Measurements from ENCODE around the gene ZNF225.
"Not testable (repeated sequence)": the region's sequence is repeated elsewhere in the genome, so short reads cannot be mapped to it uniquely, and the experiment has no call there.

The ZNF225 gene

DNA sequence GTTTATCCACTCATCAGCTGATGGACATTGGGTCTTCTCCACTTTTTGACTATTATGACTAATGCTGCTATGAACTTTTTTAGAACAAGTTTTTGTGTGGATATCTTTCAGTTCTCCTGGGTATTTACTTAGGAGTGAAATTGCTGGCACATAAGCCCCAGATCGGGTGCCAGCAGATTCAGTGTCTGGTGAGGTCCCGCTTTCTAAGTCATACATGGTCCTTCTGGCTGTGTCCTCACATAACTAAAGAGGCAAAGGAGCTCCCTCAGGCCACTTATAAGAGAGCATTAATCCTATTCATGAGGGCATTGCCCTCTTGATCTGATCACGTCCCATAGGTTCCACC lies 51.1 kb downstream of the ZNF225 start:
- peak overlapping the region; percentile 67 for H3K4me3 ChIP-seq (ENCODE audit: insufficient read depth, low read length, poor library complexity, severe bottlenecking)
- H3K9me3 ChIP-seq (ENCODE audit: insufficient read depth, low read length) = peaks cover 1% of the 10 kb centered on the region; the same call in 1 of the 2 replicates
- H3K27ac ChIP-seq (ENCODE audit: low read depth, low read length) = 0 out of 2 replicates have a peak overlapping the region, but pooled peaks have one; percentile 31
- H2AFZ ChIP-seq (ENCODE audit: low read depth, low read length, severe bottlenecking) = peak overlapping the region; percentile 76
- peak overlapping the region; percentile 85 for H3K4me2 ChIP-seq (ENCODE audit: low read depth, low read length, poor library complexity, severe bottlenecking)
- no peaks in the 10 kb centered on the region for H3F3A ChIP-seq (ENCODE audit: insufficient read depth)
- peak overlapping the region; percentile 66; the same call in 1 of the 2 replicates for H3K9ac ChIP-seq (ENCODE audit: low read length)
- H4K20me1 ChIP-seq (ENCODE audit: low read depth, low read length) = no peaks in the 10 kb centered on the region
- 0 out of 2 replicates have a peak, but pooled peaks cover 3% of the 10 kb centered on the region for H3K79me2 ChIP-seq (ENCODE audit: insufficient read depth, low read length)
- peaks cover 2% of the 10 kb centered on the region; the same call in 1 of the 2 replicates for H3K36me3 ChIP-seq (ENCODE audit: low read length)
- no peaks in the 10 kb centered on the region for H3K27me3 ChIP-seq (ENCODE audit: low read length)
- H3K9me2 ChIP-seq (replicated peaks; ENCODE audit: insufficient read depth, low read length) = no peaks in the 10 kb centered on the region
- TF ChIP-seq, protein P1, sequence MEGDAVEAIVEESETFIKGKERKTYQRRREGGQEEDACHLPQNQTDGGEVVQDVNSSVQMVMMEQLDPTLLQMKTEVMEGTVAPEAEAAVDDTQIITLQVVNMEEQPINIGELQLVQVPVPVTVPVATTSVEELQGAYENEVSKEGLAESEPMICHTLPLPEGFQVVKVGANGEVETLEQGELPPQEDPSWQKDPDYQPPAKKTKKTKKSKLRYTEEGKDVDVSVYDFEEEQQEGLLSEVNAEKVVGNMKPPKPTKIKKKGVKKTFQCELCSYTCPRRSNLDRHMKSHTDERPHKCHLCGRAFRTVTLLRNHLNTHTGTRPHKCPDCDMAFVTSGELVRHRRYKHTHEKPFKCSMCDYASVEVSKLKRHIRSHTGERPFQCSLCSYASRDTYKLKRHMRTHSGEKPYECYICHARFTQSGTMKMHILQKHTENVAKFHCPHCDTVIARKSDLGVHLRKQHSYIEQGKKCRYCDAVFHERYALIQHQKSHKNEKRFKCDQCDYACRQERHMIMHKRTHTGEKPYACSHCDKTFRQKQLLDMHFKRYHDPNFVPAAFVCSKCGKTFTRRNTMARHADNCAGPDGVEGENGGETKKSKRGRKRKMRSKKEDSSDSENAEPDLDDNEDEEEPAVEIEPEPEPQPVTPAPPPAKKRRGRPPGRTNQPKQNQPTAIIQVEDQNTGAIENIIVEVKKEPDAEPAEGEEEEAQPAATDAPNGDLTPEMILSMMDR (IDR thresholded peaks at IDR 0.05; ENCODE audit: insufficient read depth, low read length, poor library complexity, severe bottlenecking) = no peak
- TF ChIP-seq EZH2phosphoT487 (conservative IDR thresholded peaks at IDR 0.05; ENCODE audit: low read length) = no peak

DNA sequence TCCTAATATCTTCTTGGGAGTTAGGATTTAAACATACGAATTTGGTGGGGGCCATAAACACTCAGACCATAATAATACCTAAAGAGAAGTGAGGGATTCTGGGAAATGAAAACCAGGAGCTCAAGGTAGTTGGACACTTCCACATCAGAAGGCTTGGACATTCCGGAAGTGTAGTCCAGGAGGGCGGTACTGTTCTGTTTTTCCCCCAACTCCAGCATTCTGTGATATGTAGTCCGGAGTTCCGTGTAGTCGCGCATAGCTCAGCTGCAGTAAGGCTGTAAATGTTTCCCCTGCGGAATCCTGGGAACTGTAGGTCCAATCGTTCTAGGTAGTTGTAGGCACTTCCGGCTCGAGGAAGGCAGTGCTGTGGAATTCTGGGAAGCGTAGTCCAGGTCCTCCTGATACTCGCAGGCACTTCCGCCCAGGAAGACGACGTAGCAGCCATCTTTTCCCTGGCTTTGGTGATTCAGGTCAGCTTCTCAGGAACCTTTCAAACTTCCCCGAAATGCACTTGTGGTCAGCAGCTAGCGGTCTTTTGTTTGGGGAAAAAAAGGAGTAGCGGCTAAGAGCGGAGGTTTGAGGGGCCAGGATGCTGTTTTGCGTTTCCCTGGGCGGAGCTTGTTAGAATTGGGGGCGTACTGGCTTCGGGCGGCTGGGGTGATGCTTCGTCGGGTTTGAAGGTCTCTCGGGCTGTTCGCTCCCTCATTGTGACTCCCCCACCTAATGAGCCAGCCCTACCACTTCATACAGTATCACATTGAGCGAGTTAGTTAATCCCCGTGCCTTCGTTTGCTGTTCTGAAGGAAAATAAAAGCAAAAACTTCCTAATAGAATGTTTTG lies 51.7 kb downstream of the ZNF225 start, which contains the start of gene ZNF226:
TSS of gene ZNF226 (plus strand) at position 428 of the 840 bp plus-strand sequence. CDS start 4,981 bp downstream, outside the sequence.
- Histone ChIP-seq H4K20me1 (ENCODE audit: low read depth, low read length) (no peaks in the 10 kb centered on the region), H3K4me3 (ENCODE audit: insufficient read depth, low read length, poor library complexity, severe bottlenecking) (peak within 1 kb of the TSS; percentile 67), H3K27ac (ENCODE audit: low read depth, low read length) (peak within 1 kb of the TSS; percentile 31), H3K9me2 (replicated peaks; ENCODE audit: insufficient read depth, low read length) (no peaks in the 10 kb centered on the region), H3K36me3 (ENCODE audit: low read length) (peaks cover 2% of the 10 kb centered on the region; the same call in 1 of the 2 replicates), H3K79me2 (ENCODE audit: insufficient read depth, low read length) (0 out of 2 replicates have a peak, but pooled peaks cover 3% of the 10 kb centered on the region), H3K9me3 (ENCODE audit: insufficient read depth, low read length) (no peaks in the 10 kb centered on the region), H3K27me3 (ENCODE audit: low read length) (no peaks in the 10 kb centered on the region), H3K4me2 (ENCODE audit: low read depth, low read length, poor library complexity, severe bottlenecking) (peak within 1 kb of the TSS; percentile 85), H3K9ac (ENCODE audit: low read length) (peak within 1 kb of the TSS; percentile 66), H3F3A (ENCODE audit: insufficient read depth) (no peaks in the 10 kb centered on the region), H2AFZ (ENCODE audit: low read depth, low read length, severe bottlenecking) (peak within 1 kb of the TSS; percentile 76)
- TF ChIP-seq EZH2phosphoT487 (conservative IDR thresholded peaks at IDR 0.05; ENCODE audit: low read length) = no peak
- TF ChIP-seq, protein P1 (IDR thresholded peaks at IDR 0.05; ENCODE audit: insufficient read depth, low read length, poor library complexity, severe bottlenecking) = no peak

DNA sequence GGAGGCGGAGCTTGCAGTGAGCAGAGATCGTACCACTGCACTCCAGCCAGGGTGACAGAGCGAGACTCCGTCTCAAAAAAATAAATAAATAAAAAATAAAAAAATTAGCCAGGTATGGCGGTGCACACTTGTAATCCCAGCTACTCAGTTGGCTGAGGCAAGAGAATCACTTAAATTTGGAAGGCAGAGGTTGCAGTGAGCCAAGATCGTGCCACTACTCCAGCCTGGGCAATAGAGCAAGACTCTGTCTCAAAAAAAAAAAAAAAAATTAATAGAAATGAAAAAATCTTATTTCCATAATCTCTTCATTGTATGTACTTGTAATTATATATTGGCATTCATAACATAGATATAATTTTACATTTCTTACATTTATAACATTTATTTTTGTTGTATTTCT lies 57.5 kb downstream of the ZNF225 start:
- H3K4me3 ChIP-seq (ENCODE audit: insufficient read depth, low read length, poor library complexity, severe bottlenecking); H3K9me2 ChIP-seq (replicated peaks; ENCODE audit: insufficient read depth, low read length); H3K9me3 ChIP-seq (ENCODE audit: insufficient read depth, low read length); H3K79me2 ChIP-seq (ENCODE audit: insufficient read depth, low read length); H2AFZ ChIP-seq (ENCODE audit: low read depth, low read length, severe bottlenecking); H3K27me3 ChIP-seq (ENCODE audit: low read length); H3K4me2 ChIP-seq (ENCODE audit: low read depth, low read length, poor library complexity, severe bottlenecking); H3K27ac ChIP-seq (ENCODE audit: low read depth, low read length); H3K9ac ChIP-seq (ENCODE audit: low read length); H4K20me1 ChIP-seq (ENCODE audit: low read depth, low read length); H3F3A ChIP-seq (ENCODE audit: insufficient read depth): not testable (repeated sequence)
- H3K36me3 ChIP-seq (ENCODE audit: low read length) = peaks cover 34% of the 10 kb centered on the region

DNA sequence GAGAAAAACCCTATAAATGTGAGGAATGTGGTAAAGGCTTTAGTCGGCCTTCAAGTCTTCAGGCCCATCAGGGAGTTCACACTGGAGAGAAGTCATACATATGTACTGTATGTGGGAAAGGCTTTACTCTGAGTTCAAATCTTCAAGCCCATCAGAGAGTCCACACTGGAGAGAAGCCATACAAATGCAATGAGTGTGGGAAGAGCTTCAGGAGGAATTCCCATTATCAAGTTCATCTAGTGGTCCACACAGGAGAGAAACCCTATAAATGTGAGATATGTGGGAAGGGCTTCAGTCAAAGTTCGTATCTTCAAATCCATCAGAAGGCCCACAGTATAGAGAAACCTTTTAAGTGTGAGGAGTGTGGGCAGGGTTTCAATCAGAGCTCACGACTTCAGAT lies 63.4 kb downstream of the ZNF225 start:
- H3K36me3 ChIP-seq (ENCODE audit: low read length) = peaks cover 43% of the 10 kb centered on the region

More for the DNA sequence above, 63.4 kb downstream of the ZNF225 start:
- TF ChIP-seq, protein P1 (IDR thresholded peaks at IDR 0.05; ENCODE audit: insufficient read depth, low read length, poor library complexity, severe bottlenecking) = no peak
- no peak for TF ChIP-seq EZH2phosphoT487 (conservative IDR thresholded peaks at IDR 0.05; ENCODE audit: low read length)
- no peaks in the 10 kb centered on the region for H3F3A ChIP-seq (ENCODE audit: insufficient read depth)
- H3K9ac ChIP-seq (ENCODE audit: low read length) = no peak overlapping the region
- no peak overlapping the region for H3K27ac ChIP-seq (ENCODE audit: low read depth, low read length)
- no peak overlapping the region for H3K4me3 ChIP-seq (ENCODE audit: insufficient read depth, low read length, poor library complexity, severe bottlenecking)
- H3K9me2 ChIP-seq (replicated peaks; ENCODE audit: insufficient read depth, low read length) = no peaks in the 10 kb centered on the region
- no peaks in the 10 kb centered on the region for H3K79me2 ChIP-seq (ENCODE audit: insufficient read depth, low read length)
- H3K9me3 ChIP-seq (ENCODE audit: insufficient read depth, low read length) = no peaks in the 10 kb centered on the region
- H2AFZ ChIP-seq (ENCODE audit: low read depth, low read length, severe bottlenecking) = no peak overlapping the region
- no peaks in the 10 kb centered on the region for H4K20me1 ChIP-seq (ENCODE audit: low read depth, low read length)
- H3K27me3 ChIP-seq (ENCODE audit: low read length) = no peaks in the 10 kb centered on the region
- no peak overlapping the region for H3K4me2 ChIP-seq (ENCODE audit: low read depth, low read length, poor library complexity, severe bottlenecking)

Measured in SU-DHL-6 (cell line).